GM12874 (cell line): ENCODE measurements around the gene TRIM2.

Experiments used
- TF ChIP-seq, protein P1 (sequence below): IDR thresholded peaks from 2 replicates; pipeline ENCODE4 v1.5.1; 2011; ENCODE audit warnings: low read depth, mild to moderate bottlenecking, control low read depth, low read length, moderate library complexity; ENCODE audit not compliant: insufficient read depth

Gene TRIM2

DNA sequence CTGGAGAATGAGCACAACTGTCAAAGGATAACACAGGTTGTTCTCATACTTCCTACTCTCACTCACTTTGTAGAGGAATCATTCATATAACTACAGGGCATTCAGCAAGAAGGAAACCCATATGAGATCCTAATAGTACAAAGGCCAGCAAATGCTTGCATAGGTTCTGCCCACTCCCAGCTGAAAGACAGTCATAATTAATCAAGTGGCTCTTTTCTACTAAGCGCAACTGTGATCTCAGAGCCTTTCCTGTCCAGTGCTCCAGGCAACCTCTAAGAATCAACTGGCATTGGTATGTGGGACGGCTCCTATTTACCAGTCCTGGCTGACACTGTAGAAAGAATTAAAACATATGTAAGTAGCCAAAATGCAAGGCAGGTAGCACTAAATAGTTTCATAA, 121.3 kb downstream of the TRIM2 start:
- TF ChIP-seq, protein P1, sequence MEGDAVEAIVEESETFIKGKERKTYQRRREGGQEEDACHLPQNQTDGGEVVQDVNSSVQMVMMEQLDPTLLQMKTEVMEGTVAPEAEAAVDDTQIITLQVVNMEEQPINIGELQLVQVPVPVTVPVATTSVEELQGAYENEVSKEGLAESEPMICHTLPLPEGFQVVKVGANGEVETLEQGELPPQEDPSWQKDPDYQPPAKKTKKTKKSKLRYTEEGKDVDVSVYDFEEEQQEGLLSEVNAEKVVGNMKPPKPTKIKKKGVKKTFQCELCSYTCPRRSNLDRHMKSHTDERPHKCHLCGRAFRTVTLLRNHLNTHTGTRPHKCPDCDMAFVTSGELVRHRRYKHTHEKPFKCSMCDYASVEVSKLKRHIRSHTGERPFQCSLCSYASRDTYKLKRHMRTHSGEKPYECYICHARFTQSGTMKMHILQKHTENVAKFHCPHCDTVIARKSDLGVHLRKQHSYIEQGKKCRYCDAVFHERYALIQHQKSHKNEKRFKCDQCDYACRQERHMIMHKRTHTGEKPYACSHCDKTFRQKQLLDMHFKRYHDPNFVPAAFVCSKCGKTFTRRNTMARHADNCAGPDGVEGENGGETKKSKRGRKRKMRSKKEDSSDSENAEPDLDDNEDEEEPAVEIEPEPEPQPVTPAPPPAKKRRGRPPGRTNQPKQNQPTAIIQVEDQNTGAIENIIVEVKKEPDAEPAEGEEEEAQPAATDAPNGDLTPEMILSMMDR: no peak

DNA sequence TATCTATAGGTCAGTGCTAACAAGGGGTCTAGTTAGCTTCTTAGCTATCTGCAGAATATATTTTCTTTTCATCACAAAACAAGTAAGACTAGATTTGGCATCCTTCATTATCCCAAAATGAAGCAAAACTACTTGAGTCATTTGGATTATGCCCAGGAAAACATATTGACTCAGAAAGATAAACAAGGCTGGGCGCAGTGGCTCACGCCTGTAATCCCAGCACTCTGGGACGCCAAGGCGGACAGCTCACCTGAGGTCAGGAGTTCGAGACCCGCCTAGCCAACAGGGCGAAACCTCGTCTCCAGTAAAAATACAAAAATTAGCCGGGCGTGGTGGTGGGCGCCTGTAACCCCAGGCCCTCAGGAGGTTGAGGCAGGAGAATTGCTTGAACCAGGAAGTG, 122.3 kb downstream of the TRIM2 start:
- TF ChIP-seq, protein P1: no peak

- TF ChIP-seq, protein P1: no peak
Observed at GRCh38 chr4:153327247-153327646, 123.0 kb downstream of the TRIM2 start.

DNA sequence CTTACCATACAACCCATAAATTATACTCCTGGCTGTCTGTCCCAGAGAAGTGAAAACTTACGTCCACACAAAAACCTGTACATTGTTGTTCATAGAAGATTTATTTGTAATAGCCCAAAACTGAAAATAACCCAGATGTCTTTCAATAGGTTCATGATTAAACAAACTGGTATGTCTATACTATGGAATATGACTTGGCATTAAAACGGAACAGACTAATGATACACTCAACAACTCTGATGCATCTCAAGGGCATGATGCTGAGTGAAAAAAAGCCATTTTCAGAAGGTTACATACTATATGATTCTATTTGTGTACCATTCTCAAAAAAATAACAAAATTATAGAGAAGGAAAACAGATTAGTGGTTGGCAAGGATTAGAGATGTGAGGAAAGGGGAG, 128.7 kb downstream of the TRIM2 start:
- TF ChIP-seq, protein P1: no peak

DNA sequence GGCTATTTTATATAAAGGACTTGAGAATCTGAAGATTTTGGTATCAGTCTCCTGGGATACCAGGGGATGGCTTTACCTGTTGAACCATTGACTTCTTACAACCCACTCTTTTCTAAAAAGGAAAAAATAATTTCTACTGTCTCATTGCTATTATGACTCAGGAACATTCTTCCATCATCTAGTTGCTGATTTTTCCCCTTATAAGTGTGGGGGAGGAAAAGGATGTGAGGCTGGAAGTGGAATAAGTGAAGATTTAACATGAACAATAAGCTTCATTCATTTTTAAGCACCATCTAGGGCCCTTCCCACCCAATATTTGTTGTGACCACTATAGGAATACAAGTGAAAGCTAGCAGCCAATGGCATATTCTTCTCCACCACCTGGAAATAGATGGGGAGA, 129.6 kb downstream of the TRIM2 start:
- TF ChIP-seq, protein P1: no peak

- TF ChIP-seq, protein P1: no peak
Observed at GRCh38 chr4:153335665-153336064, 131.4 kb downstream of the TRIM2 start.

- TF ChIP-seq, protein P1: no peak
Observed at GRCh38 chr4:153337686-153338085, 133.4 kb downstream of the TRIM2 start.
